HG03095 (cell line): ENCODE measurements around the gene NECAB2.

Experiments used
- ATAC-seq: cut with Tn5 transposase; IDR thresholded peaks from one replicate; pipeline ENCODE4 v1.9.1; 2021; ENCODE audit warnings: moderate library complexity; ENCODE audit not compliant: unreplicated experiment

Gene NECAB2

DNA sequence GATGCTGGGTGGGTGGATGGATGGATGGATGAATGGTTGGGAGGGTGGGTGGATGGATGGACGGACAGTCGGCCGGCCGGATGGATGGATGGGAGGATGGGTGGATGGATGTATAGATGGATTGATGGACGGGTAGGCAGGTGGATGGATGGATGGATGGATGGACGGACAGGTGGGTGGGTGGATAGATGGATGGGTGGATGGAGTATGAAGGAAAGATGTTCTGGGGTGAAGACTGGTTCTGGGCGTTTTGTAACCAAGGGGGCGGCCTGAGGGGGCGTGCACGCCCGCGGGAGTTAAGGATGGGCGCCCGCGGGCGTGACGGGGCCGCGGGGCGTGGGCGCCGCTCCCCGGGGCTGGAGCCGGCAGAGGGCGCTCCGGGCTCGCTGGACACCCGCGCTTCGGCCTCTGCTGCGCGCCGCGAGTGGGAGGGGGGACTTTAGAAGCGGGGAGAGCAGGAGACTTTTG lies at the start of gene NECAB2:
Gene NECAB2 (plus strand): TSS at position 407 of the 468 bp plus-strand sequence. CDS start 405 bp downstream, outside the sequence.
- no peak for ATAC-seq

DNA sequence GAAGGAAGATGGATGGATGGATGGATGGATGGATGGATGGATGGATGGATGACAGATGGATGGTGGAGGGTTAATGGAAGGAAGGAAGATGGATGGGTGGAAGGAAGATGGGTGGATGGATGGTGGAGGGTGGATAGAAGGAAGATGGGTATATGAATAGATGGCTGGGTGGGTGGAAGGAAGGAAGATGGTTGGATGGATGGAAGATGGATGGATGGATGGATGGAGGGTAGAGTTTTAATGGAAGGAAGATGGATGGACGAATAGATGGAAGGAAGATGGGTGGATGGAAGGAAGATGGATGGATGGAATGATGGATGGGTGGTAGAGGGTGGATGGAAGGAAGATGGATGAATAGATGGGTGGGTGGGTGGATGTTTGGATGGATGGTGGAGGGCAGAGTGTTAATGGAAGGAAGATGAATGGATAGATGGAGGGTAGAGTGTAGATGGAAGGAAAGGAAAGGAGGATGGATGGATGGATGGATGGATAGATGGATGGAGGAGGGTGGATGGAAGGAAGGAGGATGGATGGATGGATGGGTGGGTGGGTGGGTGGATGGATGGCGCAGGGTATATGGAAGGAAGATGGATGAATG lies 47.1 kb upstream of the NECAB2 start:
- ATAC-seq, result no peak

DNA sequence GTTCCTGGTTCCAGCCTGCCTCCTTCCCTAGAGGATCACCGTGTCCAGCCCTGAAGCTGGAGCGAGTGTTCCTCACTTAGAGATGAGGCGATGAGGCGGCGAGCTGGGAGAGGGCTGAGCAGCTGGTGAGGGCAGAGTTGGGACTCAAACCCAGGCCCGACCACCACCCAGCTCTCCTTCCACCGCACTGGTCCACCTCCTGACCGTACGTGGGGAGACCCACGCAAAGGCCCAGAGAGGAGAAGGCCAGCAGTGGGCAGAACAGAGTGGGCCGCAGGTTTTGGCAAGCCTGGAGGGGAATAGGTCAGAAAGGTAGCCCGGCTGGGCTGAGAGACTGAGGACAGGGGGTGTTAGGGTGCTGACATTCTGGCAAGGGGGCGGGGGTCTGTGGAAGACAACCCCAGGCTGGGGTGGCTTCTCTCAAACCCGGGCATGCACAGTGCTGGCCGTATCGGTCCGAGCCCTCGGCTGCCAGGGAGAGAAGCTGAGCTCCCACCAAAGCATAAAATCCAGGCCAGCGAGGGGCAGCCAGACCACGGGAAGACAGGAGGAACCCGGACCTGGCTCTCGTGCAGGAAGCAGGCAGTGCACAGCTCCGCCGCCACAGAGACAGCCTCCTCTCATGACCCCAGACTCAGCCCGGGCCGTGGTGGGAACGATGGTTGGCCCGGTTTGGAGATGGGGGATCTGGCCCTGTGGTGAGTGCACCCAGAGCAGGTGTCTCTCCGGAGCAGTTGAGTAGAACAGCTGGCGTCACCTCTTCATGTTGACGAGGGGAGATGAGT lies 44.3 kb upstream of the NECAB2 start:
- ATAC-seq, result no peak

DNA sequence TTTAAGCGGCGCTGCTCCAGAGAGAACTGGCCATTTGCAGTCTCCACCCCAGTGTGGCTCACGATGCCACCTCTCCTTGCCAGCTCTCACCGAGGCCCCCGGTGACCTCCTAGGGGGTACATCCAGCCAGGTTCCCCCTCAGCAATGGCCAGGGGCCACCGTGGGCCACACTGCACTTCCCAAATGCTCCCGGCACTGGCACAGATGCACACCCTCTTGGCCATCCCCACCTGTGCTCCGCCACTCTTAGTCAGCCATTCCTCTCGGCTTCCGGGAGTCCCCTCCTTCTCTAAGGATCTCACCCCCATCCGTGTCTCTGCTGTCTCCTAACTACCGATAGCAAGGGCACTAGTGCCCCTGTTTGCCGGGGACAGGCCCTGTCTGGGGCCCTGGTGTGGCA lies 43.4 kb upstream of the NECAB2 start:
- ATAC-seq, result no peak

DNA sequence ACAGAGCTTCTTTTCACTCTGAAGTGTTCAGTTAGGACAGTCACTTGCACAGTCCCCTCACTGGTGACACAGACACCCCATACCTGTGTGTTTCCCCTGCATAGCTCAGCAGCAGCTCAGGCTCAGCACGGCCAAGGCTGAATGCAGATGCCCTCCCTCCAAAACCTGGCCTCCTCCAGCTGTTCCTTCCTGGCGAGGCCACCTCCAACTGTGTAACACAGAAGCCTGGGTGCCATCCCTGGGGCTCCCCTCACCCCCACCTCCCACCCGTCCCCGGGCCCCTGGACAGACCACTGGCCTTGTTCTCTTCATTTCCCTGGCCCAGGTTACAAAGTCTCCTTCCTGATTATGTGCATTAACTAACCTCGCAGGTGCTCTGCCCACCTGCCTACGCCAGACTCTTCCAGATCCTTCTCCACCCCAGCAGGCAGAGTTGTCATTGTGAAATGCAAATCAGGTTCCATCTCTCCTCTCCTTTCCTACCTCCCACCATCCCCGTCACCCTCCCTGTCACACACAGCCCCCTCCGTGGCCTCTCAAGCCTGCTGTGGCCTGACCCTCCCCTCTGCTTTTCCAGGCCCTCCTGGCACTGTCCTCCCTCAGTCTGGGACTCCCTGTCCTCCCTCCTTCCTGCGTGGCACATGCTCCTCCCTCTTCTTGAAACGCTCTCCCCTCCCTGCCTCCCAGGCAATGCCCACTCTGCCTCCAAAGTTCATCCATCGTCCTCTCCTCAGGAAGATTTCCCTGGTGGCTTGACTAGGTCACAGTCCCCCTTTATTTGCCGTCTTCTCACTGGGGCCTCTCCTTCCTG lies 42.7 kb upstream of the NECAB2 start:
- ATAC-seq, result no peak

- ATAC-seq, result no peak
Observed at GRCh38 chr16:83925957-83926725, 41.9 kb upstream of the NECAB2 start.

GRCh38 chr16:83926726-83927397 lies 41.2 kb upstream of the NECAB2 start:
- peak; percentile 62 for ATAC-seq

GRCh38 chr16:83928341-83929055 lies 39.5 kb upstream of the NECAB2 start:
- ATAC-seq, result no peak

- ATAC-seq, result no peak
Observed at GRCh38 chr16:83929811-83930555, 38.1 kb upstream of the NECAB2 start.

DNA sequence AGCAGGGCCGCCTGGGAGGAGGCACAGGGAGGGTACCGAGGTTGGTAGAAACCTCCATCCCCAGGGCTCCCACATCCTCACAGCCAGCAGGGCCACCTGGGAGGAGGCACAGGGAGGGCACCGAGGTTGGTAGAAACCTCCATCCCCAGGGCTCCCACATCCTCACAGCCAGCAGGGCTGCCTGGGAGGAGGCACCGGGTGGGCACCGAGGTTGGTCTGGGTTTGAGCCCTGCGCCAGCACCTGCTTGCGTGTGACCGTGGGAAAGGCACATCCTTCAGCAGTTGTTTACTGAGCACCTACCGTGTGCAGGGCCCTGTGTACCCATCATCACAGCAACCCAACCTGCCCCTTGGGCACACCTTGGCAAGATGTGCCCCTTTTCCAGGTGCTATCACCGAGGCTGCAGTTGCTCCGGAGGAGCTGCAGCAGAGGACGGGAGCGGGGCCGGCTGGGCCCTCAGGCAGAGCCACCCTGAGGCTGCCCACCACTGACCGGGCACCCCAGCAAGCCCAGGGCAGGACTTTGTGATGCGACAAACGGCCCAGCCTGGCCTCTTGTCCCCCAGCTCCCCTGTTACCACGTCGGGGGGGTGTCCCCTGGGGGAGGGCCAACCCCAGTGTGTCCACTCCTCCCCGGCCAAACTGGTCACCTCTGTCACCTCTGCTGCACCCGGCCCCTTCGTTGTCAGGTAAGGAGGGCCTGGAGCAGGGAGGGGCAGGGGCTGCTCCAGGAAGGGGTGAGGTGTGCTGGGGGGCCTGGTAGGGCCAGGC lies 37.1 kb upstream of the NECAB2 start:
- no peak for ATAC-seq

DNA sequence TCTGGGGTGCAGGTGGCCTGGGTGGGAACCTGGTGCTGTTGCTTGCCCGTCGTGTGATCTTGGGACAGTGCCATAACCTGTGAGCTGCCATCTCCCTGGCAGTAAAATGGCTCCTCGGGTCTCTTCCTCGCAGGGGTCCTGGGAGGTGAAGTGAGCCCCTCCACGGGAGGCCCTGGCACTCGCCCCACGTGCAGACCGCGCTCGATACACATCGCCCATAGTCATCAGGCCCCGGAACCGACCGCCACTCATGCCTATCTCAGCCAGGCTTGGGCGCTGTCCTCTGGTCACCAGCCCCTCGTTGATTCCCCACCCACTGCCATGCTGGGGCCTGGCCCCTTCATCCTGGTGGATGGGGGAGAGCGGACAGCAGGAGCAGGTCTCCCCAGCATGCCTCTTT lies 36.5 kb upstream of the NECAB2 start:
- ATAC-seq, result no peak

- ATAC-seq, result no peak
Observed at GRCh38 chr16:83932304-83932703, 35.7 kb upstream of the NECAB2 start.

- ATAC-seq, result no peak
Observed at GRCh38 chr16:83932955-83933673, 34.9 kb upstream of the NECAB2 start.

- no peak for ATAC-seq
Observed at GRCh38 chr16:83933885-83934683, 34.0 kb upstream of the NECAB2 start.

GRCh38 chr16:83934684-83934977 lies 33.4 kb upstream of the NECAB2 start:
- ATAC-seq, result no peak

DNA sequence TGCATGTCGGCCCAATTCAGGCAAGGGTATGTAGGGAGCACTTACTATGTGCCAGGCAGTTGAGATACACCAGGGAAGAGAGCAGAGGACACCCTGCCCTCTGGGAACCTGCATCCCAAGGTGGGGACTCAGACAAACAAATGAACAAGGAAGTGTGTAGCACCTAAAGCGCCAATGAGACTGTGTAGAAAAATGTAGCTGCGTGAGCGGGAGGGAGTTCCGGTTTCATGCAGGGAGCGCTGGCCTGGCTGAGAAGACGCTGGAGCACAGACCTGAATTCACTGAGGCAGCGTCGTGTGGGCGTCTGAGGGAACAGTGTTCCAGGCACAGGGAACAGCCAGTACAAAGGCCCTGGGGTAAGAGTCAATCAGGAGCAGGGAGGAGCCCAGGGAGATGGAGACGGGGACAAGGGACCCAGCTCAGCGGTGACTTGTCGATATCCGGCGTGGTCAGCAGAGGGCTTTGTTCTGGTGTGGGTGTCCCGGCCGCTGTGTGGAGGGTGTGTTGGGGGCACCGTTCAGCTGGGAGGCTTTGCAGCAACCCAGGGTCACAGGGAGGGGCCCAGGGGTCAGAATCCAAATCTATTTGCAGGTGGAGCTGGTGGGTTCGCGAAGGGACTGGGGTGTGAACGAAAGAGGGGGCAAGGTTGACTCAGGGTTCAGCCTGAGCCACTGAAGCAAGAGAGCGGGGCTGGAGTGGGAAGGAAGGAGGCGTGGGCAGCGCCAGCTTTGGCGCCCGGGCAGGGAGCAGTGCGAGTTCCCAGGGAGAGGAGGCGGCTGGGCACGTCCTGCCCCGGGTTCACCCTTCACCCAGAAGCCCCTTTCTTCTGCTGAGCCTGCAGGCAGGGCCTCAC lies 32.8 kb upstream of the NECAB2 start:
- no peak for ATAC-seq
